ENCODE data around the gene DDX54. TPM values are rescaled to one million over a fixed set of nuclear protein-coding genes. Genes with fewer than 3 reads are reported as not detected.
A peak's percentile ranks its signal among the peaks of the same experiment; 100 is the strongest.

DDX54 gene
- total RNA-seq, 1 experiment from 2014 or later, result 151 TPM

DNA sequence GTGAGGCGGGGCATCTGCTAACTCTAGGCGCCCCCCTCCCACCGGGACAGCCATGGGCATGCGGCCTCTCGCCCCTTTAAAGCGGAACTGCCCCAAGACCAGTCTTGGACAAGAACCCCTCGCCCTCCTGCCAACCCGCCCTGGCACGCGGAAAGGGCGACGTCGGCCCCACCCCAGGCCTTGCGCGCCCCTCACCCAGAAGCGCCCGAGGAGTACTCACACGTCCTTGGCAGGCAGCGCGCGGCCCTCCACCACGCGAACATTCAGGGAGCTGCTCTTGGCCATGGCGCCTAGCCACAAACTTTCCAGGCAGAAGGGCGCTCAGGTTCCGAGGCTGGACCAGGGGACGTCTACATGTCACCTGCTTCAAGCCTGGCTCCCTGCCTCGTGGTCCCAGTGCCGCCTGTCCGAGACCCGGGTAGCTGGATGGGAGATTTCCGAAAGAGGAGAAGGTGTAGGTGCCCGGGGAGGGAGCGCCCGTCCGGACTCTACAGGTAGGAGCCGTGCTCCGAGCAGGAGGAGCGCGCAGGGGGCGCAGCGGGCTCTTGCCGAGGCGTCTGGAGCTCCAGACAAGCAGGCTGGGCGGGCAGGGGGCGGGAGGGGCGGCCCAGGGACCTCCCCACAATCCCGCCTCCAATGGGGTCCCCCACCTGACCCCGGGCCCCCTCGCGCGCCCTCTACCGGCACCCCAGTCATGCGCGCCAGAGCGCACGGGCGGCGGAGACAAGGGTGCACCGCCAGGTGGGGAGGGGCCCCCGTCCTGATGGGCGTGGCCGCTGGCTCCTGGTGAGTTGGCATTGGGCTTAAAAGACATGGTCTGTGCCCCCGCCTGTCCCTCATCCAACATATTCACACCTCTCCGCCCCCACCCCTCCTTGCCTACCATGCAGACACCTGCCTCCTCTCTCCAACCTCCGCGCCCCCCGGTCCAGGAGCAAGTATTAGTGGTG lies 49.8 kb downstream of the DDX54 start, which contains the start of gene RASAL1 (continued):
- no peak for TF ChIP-seq PRRX2 (CRISPR knock-in tag; IDR thresholded peaks at IDR 0.05)
- TF ChIP-seq, protein P1, sequence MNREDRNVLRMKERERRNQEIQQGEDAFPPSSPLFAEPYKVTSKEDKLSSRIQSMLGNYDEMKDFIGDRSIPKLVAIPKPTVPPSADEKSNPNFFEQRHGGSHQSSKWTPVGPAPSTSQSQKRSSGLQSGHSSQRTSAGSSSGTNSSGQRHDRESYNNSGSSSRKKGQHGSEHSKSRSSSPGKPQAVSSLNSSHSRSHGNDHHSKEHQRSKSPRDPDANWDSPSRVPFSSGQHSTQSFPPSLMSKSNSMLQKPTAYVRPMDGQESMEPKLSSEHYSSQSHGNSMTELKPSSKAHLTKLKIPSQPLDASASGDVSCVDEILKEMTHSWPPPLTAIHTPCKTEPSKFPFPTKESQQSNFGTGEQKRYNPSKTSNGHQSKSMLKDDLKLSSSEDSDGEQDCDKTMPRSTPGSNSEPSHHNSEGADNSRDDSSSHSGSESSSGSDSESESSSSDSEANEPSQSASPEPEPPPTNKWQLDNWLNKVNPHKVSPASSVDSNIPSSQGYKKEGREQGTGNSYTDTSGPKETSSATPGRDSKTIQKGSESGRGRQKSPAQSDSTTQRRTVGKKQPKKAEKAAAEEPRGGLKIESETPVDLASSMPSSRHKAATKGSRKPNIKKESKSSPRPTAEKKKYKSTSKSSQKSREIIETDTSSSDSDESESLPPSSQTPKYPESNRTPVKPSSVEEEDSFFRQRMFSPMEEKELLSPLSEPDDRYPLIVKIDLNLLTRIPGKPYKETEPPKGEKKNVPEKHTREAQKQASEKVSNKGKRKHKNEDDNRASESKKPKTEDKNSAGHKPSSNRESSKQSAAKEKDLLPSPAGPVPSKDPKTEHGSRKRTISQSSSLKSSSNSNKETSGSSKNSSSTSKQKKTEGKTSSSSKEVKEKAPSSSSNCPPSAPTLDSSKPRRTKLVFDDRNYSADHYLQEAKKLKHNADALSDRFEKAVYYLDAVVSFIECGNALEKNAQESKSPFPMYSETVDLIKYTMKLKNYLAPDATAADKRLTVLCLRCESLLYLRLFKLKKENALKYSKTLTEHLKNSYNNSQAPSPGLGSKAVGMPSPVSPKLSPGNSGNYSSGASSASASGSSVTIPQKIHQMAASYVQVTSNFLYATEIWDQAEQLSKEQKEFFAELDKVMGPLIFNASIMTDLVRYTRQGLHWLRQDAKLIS (CRISPR knock-in tag; IDR thresholded peaks at IDR 0.05; ENCODE audit: borderline replicate concordance), result no peak

GRCh38 chr12:113134521-113134951 lies 50.7 kb downstream of the DDX54 start:
- H3K36me3 Mint-ChIP-seq, result no peaks in the 10 kb centered on the region
- peak overlapping the region; percentile 74 for H3K4me3 Mint-ChIP-seq
- DNase-seq (ENCODE audit: low spot score), result no peak
- ChIA-PET POLR2A (interaction anchor here (0.8 kb wide), 1 partner anchor 31 kb away, joined by 3 read pairs; no protein-coding TSS in a partner anchor), CTCF (interaction anchor here (0.5 to 8.4 kb wide), 16 partner anchors 11 to 141 kb away, joined by 3 to 181 read pairs (median 7); partner anchors contain the start of genes CFAP73, DDX54 and RITA1)
- no peak for ATAC-seq
- TF ChIP-seq PRRX2 (CRISPR knock-in tag; IDR thresholded peaks at IDR 0.05) (no peak), IRF2 (CRISPR knock-in tag; IDR thresholded peaks at IDR 0.05; ENCODE audit: borderline replicate concordance, low read depth) (no peak), OVOL2 (CRISPR knock-in tag; IDR thresholded peaks at IDR 0.05; ENCODE audit: borderline replicate concordance) (no peak), E2F5 (CRISPR knock-in tag; IDR thresholded peaks at IDR 0.05) (no peak)
- H3K4me1 Mint-ChIP-seq, result peaks cover 18% of the 10 kb centered on the region
- no peaks in the 10 kb centered on the region for H3K9me3 Mint-ChIP-seq
- H3K27ac Mint-ChIP-seq, result no peak overlapping the region
- peaks cover 26% of the 10 kb centered on the region for H3K27me3 Mint-ChIP-seq (ENCODE audit: low read depth)

- ChIA-PET POLR2A (interaction anchor here (0.8 kb wide), 1 partner anchor 31 kb away, joined by 3 read pairs; no protein-coding TSS in a partner anchor), CTCF (interaction anchor here (1.1 to 8.4 kb wide), 9 partner anchors 13 to 141 kb away, joined by 3 to 181 read pairs (median 15); partner anchors contain the start of genes CFAP73, DDX54 and RITA1)
- ATAC-seq, result no peak
- DNase-seq (ENCODE audit: low spot score), result no peak
- H3K36me3 Mint-ChIP-seq, result no peaks in the 10 kb centered on the region
- 0 out of 2 replicates have a peak overlapping the region, but pooled peaks have one; percentile 22 for H3K4me3 Mint-ChIP-seq
- H3K4me1 Mint-ChIP-seq, result peaks cover 18% of the 10 kb centered on the region
- no peak overlapping the region for H3K27ac Mint-ChIP-seq
- H3K9me3 Mint-ChIP-seq, result no peaks in the 10 kb centered on the region
- TF ChIP-seq ERG (CRISPR knock-in tag; IDR thresholded peaks at IDR 0.05), result no peak
- no peak for TF ChIP-seq GRHL2 (CRISPR knock-in tag; IDR thresholded peaks at IDR 0.05; ENCODE audit: insufficient replicate concordance, severe bottlenecking)
- TF ChIP-seq ZNF423 (CRISPR knock-in tag; IDR thresholded peaks at IDR 0.05), result no peak
- TF ChIP-seq PRDM15 (CRISPR knock-in tag; IDR thresholded peaks at IDR 0.05), result no peak
- peaks cover 26% of the 10 kb centered on the region for H3K27me3 Mint-ChIP-seq (ENCODE audit: low read depth)
These were observed 51.2 kb downstream of the DDX54 start for GRCh38 chr12:113134071-113134470.

Data from WTC11 (cell line).